ENCODE results near the gene LRRC61.

LRRC61 gene

GRCh38 chr7:150332852-150333635 lies 9.9 kb downstream of the LRRC61 start:
- DNase-seq (ENCODE audit: low spot score) = no peak

- no peak for DNase-seq (ENCODE audit: low spot score)
Observed at GRCh38 chr7:150333659-150334058, 10.5 kb downstream of the LRRC61 start.

GRCh38 chr7:150334108-150334507 lies 11.0 kb downstream of the LRRC61 start:
- no peak for DNase-seq (ENCODE audit: low spot score)

GRCh38 chr7:150335108-150335773 lies 12.1 kb downstream of the LRRC61 start:
- no peak for DNase-seq (ENCODE audit: low spot score)

- no peak for DNase-seq (ENCODE audit: low spot score)
Observed at GRCh38 chr7:150335774-150336112, 12.6 kb downstream of the LRRC61 start.

GRCh38 chr7:150336746-150337145 lies 13.6 kb downstream of the LRRC61 start:
- DNase-seq (ENCODE audit: low spot score) = no peak

GRCh38 chr7:150337179-150337578 lies 14.0 kb downstream of the LRRC61 start:
- DNase-seq (ENCODE audit: low spot score) = no peak

- no peak for DNase-seq (ENCODE audit: low spot score)
Observed at GRCh38 chr7:150337659-150338081, 14.5 kb downstream of the LRRC61 start.

- DNase-seq (ENCODE audit: low spot score) = no peak
Observed at GRCh38 chr7:150338166-150338829, 15.1 kb downstream of the LRRC61 start.

GRCh38 chr7:150339409-150339809 lies 16.3 kb downstream of the LRRC61 start:
- DNase-seq (ENCODE audit: low spot score) = no peak

GRCh38 chr7:150340024-150340749 lies 17.0 kb downstream of the LRRC61 start:
- no peak for DNase-seq (ENCODE audit: low spot score)

GRCh38 chr7:150340875-150341262 lies 17.7 kb downstream of the LRRC61 start:
- DNase-seq (ENCODE audit: low spot score) = no peak

GRCh38 chr7:150341263-150342120 lies 18.3 kb downstream of the LRRC61 start, which contains the start of gene RARRES2:
RARRES2 (minus strand) TSS chr7:150341629; CDS start chr7:150340609, 1,020 bp downstream.
- DNase-seq (ENCODE audit: low spot score) = no peak

GRCh38 chr7:150342121-150342408 lies 18.9 kb downstream of the LRRC61 start:
- no peak for DNase-seq (ENCODE audit: low spot score)

- DNase-seq (ENCODE audit: low spot score) = no peak
Observed at GRCh38 chr7:150343225-150343624, 20.1 kb downstream of the LRRC61 start.

- no peak for DNase-seq (ENCODE audit: low spot score)
Observed at GRCh38 chr7:150344299-150344698, 21.1 kb downstream of the LRRC61 start.

GRCh38 chr7:150345012-150345411 lies 21.9 kb downstream of the LRRC61 start:
- DNase-seq (ENCODE audit: low spot score) = no peak

- no peak for DNase-seq (ENCODE audit: low spot score)
Observed at GRCh38 chr7:150346922-150347321, 23.8 kb downstream of the LRRC61 start.

- no peak for DNase-seq (ENCODE audit: low spot score)
Observed at GRCh38 chr7:150351587-150352194, 28.5 kb downstream of the LRRC61 start.

- DNase-seq (ENCODE audit: low spot score) = no peak
Observed at GRCh38 chr7:150355666-150356059, 32.5 kb downstream of the LRRC61 start.

- DNase-seq (ENCODE audit: low spot score) = peak; percentile 42
Observed at GRCh38 chr7:150356265-150356897, 33.2 kb downstream of the LRRC61 start.
